Amniotic epithelial cell (primary cell): ENCODE measurements around the gene TBX4.
"Not testable (repeated sequence)": the region's sequence is repeated elsewhere in the genome, so short reads cannot be mapped to it uniquely, and the experiment has no call there.

Source experiments
- DNase-seq: peaks from one replicate; pipeline ENCODE4 v3.0.0-alpha.2; 2010; ENCODE audit warnings: low read depth

TBX4 gene

GRCh38 chr17:61483778-61484116, 31.5 kb downstream of the TBX4 start:
- DNase-seq = no peak

DNA sequence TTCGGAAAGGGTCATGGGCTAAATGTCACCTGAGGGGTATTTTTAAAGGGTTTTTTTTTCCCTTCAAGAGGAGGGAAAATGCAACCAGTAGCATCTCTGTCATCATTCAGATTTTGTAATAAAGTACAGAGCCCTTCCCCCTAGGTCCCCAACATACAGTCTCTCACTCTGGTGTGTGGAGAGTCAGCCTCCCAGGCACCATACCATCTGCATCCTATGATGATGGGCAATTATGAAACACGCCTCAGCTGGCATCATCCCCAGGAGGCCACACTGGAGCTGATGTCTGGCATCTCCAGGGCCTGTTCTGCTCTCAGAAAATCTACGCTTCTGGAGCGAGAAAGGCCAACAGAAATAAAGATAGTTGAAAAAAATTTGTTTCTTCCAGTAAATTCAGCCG, 32.0 kb downstream of the TBX4 start:
- DNase-seq = no peak

GRCh38 chr17:61485067-61485775, 33.0 kb downstream of the TBX4 start:
- no peak for DNase-seq

DNA sequence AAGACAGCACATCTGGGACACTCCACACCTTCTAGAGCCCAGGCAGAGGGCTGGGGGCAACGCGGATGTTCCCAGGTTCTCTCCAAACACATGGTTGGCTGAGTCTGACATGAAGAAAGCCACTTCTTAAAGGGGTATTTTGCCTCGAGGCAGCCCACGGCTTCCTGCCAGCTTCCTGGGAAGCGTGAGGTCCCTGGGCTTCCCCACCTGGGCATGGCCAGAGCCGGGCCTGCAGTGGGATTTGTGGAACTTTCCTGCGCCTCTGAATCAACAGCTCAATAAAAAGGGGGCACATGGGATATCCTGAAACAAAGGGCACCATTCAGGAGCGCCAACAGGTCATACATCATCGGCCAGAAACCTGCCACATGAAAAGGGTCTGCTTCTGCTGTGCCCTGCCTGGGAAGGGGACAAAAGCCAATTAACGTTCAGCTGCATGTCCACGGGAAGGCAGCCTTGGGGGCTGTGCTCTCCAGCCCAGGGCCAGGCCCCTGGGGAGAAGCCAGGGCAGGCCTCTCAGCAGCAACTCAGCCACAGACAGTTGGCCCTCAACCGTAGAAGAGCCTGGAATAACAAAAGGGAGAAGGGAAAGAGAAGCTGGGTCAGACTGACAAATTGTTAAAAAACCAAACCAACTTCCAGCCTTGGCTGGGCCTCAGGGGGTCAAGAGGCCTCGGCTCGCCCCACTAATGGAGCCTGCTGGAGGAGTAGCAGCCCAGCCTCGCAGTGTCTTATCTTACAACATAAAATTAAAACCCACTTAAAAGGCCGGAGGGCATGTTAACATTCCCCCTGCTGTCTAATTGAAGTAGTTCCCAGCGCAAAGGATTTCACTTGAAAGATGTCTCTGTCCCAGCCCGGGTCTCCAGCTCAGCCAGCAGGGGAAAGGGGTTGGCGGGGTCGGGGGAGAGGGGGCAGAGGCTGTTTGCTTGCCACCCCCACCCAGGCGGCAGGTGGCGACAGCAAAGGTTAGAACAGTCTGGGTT, 34.2 kb downstream of the TBX4 start:
- DNase-seq = no peak

DNA sequence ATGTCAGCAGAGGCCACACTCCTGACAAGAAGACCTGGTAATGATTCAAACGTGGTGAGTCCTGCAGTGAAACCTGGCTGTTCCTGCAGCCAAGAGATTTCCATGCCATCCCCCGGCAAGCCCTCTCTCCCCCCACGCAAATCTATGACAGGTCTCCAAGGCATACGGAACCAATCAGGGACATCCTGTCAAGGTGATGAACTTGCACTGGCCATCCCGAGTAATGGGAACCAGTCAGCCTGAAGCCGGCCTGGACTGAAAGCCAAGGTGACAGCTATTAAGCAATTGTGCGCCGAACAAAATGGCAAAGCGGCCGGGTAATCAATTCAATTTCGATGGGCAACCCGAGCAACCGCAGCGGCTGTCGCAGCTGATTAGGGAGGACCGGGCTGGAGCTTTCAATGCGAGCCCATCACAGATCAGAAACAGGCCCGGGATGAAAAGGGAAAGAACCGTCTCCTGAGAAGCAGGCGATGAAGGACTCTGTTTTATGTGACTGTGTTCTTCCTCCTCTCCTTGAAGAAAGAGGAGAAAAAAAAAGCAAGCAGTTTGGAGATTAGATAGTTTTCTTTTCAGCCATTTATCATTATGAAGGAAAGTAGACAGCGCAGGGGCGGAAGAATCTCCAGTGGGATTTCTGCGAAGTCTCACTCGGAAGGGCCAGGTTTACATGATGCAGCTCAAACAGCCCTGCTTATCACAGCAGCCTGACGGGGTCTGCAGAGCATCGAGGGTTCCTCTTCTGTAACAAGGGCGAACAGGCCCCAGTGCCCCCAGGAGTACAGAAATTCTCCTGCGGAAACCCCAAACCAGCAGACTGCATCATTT, 35.2 kb downstream of the TBX4 start:
- peak; percentile 35 for DNase-seq

- DNase-seq = no peak
These were observed 35.9 kb downstream of the TBX4 start for GRCh38 chr17:61487989-61488595.

- DNase-seq = no peak
These were observed 36.9 kb downstream of the TBX4 start for GRCh38 chr17:61488878-61489718.

GRCh38 chr17:61489719-61490490, 37.7 kb downstream of the TBX4 start:
- no peak for DNase-seq

DNA sequence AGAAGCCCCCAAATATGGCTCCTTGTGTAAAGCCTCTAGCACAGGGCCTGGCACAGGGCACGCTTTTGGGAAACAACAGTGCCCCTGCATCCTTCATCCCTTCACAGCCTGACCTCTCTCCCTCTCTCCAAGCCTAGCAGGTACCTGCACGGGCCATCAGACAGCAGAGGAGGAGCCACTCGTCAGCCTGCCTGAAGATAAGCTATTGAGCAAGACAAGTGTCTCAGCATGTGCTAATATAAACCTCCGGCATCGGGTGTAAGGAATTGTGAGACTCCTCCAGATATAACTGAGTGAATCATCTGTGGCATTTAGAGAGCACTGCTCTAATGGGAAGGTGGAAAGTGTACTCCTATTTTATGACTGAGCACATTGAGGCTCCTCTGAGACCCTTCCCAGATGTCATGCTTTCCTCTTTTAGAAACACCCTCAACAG, 38.3 kb downstream of the TBX4 start:
- peak; percentile 96 for DNase-seq

GRCh38 chr17:61491981-61492380, 39.8 kb downstream of the TBX4 start:
- DNase-seq = no peak

DNA sequence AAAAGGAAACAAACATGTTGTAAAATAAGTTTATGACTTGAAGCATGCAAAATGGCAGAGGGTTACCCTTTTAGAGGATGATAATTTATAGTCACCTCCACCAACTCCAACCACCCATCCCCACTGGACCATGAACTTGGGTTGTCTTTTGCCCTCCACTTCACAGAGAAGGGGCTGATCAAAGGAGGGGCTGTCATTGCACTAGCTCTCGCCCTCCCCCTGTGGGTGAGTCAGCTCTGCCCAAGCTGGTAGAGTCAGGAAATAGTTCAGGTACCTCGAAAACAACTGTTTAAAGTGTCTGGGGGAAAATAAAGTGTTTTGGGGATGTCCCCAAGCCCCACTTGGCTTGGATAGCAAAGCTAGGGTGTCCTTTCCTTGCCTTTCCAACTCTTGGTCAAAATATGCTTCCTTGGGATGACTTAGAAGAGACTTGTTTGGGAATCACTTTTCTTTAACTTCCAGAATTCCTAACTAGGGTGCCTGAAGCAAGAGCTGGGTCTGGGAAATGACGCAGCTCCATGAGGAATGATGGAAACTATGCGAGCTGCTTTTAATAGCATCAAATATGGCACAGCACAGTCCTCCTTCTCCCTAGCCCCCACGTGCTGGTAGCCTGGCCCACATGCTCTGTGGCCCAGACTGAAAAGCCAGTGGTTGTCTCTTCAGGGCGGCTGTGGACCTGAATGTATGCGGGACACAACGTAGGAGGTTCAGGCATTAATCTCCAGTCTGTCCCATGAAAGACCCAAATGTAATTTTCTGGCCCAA, 40.7 kb downstream of the TBX4 start:
- DNase-seq = peak; percentile 68

GRCh38 chr17:61493830-61494324, 41.7 kb downstream of the TBX4 start:
- DNase-seq = not testable (repeated sequence)

- DNase-seq = peak; percentile 54
These were observed 42.3 kb downstream of the TBX4 start for GRCh38 chr17:61494325-61495160.

GRCh38 chr17:61495161-61495857, 43.1 kb downstream of the TBX4 start:
- peak; percentile 86 for DNase-seq

DNA sequence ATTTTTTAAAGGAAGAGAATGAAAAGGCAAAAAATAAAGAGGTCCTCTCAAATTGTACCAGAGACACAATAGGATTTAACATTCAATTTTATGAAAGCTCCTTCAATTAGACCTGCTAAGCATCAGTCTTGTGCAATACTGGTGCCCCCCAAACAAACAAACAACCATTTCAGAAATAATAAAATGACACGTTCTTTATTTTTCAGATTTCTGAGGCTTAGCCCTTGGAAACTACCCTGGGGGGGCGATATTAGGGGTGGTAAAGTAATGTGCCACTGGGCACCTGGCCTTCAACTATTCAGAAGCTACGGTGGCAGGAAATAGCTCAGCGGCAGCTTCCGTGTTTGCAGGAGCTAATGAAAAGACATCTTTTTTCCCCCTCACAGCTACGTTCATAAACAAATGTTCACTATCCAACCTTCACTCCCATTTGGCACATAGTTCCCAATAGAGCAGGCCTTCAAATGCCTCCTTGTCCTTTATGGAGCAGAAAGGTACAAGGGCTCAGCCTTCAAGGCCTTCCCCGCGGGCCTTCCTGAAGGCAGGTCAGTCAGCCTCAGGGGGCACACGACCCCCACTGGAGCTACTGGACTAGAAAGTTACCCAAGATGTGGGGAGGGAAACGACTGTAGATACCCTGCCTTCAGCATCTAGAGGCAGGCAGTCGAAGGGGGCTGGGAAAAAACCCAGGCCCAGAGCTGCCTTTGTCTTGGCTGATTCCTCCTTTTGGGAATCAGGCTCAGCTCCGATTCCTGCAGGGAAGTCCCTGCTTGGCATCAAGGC, 44.1 kb downstream of the TBX4 start:
- no peak for DNase-seq

- no peak for DNase-seq
These were observed 44.9 kb downstream of the TBX4 start for GRCh38 chr17:61496957-61497653.
